Measurements from ENCODE around the gene AGR3.

DNA sequence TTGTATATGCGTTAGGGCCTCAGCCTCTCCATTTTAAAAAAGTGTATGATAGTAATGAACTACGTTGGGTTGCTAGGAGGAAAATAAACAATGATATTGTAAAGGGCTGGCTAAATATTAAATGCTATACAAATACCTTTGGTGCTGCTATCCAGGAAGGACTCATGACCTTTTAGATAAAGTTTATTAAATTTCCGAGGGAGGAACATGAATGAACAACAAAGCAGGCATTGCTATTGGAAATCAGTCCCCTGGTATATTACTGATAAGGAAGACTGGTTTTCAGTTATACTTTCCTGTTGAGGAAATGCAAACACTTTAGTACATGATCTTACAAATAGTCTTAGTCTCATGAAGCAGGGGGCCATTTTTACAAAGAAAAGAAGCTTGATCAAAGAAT, 59.8 kb downstream of the AGR3 start:
- no peak for TF ChIP-seq EZH2 (IDR thresholded peaks at IDR 0.05; ENCODE audit: borderline replicate concordance, insufficient read depth, low read length, poor library complexity, severe bottlenecking)
- TF ChIP-seq, protein P1, sequence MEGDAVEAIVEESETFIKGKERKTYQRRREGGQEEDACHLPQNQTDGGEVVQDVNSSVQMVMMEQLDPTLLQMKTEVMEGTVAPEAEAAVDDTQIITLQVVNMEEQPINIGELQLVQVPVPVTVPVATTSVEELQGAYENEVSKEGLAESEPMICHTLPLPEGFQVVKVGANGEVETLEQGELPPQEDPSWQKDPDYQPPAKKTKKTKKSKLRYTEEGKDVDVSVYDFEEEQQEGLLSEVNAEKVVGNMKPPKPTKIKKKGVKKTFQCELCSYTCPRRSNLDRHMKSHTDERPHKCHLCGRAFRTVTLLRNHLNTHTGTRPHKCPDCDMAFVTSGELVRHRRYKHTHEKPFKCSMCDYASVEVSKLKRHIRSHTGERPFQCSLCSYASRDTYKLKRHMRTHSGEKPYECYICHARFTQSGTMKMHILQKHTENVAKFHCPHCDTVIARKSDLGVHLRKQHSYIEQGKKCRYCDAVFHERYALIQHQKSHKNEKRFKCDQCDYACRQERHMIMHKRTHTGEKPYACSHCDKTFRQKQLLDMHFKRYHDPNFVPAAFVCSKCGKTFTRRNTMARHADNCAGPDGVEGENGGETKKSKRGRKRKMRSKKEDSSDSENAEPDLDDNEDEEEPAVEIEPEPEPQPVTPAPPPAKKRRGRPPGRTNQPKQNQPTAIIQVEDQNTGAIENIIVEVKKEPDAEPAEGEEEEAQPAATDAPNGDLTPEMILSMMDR (IDR thresholded peaks at IDR 0.05; ENCODE audit: poor library complexity, severe bottlenecking) = no peak

Data from neural cell (in vitro differentiated cells).